ENCODE results near the gene MUSTN1. TPM values are rescaled to one million over a fixed set of nuclear protein-coding genes. Genes with fewer than 3 reads are reported as not detected.

Gene MUSTN1
- total RNA-seq, 1 donor from 2014 or later: 4.1 TPM

DNA sequence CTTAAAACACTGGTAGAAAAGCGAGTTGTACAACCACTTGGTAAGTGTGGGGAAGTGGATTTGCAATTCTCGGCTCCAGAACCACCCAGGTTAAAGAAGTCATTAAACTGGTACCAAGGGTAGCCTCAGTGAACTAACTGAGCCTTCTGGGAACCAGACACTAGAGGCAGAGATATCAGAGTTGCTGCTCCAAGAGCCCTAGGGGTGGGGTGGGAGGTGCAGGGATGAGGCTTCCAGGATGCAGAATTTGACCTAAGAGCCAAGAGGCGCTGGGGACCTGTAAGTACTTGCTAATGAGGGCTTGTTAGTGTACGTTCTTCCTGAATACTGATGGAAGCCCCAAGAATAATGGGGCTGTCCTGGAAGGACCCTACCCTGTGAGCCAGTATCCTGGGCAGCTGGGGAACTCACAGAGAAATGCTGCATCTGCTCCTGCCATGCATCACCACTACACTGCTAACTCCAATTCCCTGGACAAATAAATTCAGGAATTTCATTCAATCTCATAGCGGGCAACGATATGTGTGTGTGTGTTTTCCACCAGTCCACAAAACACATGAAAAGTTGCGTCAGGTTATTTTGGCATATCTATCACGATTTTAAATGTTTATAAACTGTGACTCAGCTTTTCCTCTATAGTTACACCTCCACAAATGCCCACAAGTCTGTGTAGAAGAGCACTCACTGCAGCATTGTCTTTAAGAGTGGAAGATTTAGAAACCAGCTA is 38.8 kb upstream of the MUSTN1 start:
- H3K4me1 Mint-ChIP-seq: no peaks in the 10 kb centered on the region
- peaks cover 3% of the 10 kb centered on the region for H3K36me3 Mint-ChIP-seq (ENCODE audit: low read depth)
- no peaks in the 10 kb centered on the region for H3K27me3 Mint-ChIP-seq (ENCODE audit: low read depth)
- H3K9me3 Mint-ChIP-seq: no peaks in the 10 kb centered on the region
- H3K27ac Mint-ChIP-seq (ENCODE audit: unreplicated experiment): no peak overlapping the region
- no peak overlapping the region for H3K4me3 Mint-ChIP-seq
- TF ChIP-seq, protein P1, sequence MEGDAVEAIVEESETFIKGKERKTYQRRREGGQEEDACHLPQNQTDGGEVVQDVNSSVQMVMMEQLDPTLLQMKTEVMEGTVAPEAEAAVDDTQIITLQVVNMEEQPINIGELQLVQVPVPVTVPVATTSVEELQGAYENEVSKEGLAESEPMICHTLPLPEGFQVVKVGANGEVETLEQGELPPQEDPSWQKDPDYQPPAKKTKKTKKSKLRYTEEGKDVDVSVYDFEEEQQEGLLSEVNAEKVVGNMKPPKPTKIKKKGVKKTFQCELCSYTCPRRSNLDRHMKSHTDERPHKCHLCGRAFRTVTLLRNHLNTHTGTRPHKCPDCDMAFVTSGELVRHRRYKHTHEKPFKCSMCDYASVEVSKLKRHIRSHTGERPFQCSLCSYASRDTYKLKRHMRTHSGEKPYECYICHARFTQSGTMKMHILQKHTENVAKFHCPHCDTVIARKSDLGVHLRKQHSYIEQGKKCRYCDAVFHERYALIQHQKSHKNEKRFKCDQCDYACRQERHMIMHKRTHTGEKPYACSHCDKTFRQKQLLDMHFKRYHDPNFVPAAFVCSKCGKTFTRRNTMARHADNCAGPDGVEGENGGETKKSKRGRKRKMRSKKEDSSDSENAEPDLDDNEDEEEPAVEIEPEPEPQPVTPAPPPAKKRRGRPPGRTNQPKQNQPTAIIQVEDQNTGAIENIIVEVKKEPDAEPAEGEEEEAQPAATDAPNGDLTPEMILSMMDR (conservative IDR thresholded peaks at IDR 0.05): no peak
- DNase-seq (ENCODE audit: low read depth, low spot score): no peak

DNA sequence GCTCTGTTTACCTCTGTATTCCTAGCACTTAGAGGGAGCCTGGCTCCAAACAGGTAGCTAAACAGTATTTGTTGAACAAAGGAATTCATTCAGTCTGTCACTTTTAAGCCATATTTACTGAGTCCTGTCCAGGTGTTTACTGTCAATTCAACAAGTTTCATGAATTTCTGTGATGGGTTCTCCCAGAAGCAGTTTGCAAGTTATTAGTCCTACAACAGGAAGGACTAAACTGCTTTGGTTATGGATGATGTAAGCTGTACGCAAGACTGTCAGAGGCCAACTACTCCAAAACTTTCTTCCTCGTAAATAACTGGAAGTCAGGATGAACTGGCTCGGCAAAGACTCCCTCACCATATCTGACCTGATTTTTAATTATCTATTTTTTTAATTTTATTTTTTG is 37.4 kb upstream of the MUSTN1 start:
- Mint-ChIP-seq H3K27me3 (ENCODE audit: low read depth) (no peaks in the 10 kb centered on the region), H3K4me3 (no peak overlapping the region), H3K36me3 (ENCODE audit: low read depth) (no peaks in the 10 kb centered on the region), H3K9me3 (no peaks in the 10 kb centered on the region), H3K27ac (ENCODE audit: unreplicated experiment) (no peak overlapping the region), H3K4me1 (no peaks in the 10 kb centered on the region)
- TF ChIP-seq, protein P1 (conservative IDR thresholded peaks at IDR 0.05): no peak
- DNase-seq (ENCODE audit: low read depth, low spot score): no peak

DNA sequence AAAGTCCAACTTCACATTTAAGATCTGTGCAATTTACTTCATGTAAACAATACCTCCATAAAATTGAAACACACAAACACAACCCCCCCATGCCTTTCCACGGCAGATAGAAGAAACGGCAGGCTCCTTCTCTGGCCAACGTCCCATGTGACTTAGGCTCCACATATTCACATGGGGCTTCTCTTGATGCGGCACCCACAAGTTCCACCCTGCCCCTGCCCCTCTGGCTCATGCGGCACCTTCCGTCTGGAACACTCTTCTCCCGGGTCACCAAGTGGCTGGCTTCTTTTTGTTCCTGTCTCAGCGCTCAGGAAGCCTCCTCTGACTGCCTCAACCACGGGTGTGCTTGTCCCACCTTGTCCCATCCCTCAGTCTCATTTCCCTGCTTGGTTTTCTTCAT is 36.9 kb upstream of the MUSTN1 start:
- no peak overlapping the region for H3K4me3 Mint-ChIP-seq
- H3K27ac Mint-ChIP-seq (ENCODE audit: unreplicated experiment): no peak overlapping the region
- no peaks in the 10 kb centered on the region for H3K27me3 Mint-ChIP-seq (ENCODE audit: low read depth)
- H3K9me3 Mint-ChIP-seq: no peaks in the 10 kb centered on the region
- TF ChIP-seq, protein P1 (conservative IDR thresholded peaks at IDR 0.05): no peak
- H3K36me3 Mint-ChIP-seq (ENCODE audit: low read depth): no peaks in the 10 kb centered on the region
- H3K4me1 Mint-ChIP-seq: no peaks in the 10 kb centered on the region
- DNase-seq (ENCODE audit: low read depth, low spot score): no peak

DNA sequence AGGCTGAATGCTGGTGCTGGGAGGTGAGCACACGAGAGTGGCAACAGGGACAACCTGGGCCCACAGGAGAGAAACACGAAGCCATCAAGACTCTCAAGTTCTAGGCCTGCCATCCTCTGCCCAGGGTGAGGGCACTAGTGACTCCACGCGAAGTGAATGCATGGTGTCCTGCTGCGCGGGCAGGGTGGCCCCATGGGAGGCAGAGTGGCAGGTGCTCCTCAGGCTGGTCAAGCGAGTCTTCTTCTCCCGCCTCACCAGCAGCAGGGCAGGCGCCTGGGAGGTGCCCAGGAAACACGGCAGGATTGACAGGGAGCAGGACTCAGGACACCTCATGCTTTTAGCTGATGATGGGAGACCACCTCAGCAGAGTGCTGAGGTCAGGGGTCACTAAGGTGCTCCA is 35.7 kb upstream of the MUSTN1 start:
- H3K9me3 Mint-ChIP-seq: no peaks in the 10 kb centered on the region
- H3K4me3 Mint-ChIP-seq: no peak overlapping the region
- no peak for DNase-seq (ENCODE audit: low read depth, low spot score)
- H3K27me3 Mint-ChIP-seq (ENCODE audit: low read depth): no peaks in the 10 kb centered on the region
- no peaks in the 10 kb centered on the region for H3K4me1 Mint-ChIP-seq
- H3K36me3 Mint-ChIP-seq (ENCODE audit: low read depth): peaks cover 9% of the 10 kb centered on the region
- peak overlapping the region; percentile 53 for H3K27ac Mint-ChIP-seq (ENCODE audit: unreplicated experiment)
- TF ChIP-seq, protein P1 (conservative IDR thresholded peaks at IDR 0.05): no peak

DNA sequence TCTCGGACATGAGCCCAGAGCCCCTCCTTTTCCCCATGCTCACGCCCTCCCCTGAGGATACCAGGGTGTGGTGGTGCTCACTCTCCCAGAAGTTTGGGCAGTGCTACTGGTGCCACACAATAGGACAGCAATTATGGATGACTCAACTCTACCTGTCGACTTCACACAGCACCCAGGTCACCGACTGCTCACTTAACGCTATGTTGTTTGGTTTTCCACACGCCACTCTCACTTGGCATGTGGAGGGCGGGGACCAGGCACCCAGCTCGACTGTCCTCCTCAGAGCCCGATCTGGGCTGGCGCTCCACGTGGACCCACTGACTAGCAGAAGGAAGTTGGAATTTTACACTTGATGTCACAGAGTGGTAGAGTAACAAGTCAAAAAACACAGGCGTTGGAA is 31.6 kb upstream of the MUSTN1 start:
- H3K27ac Mint-ChIP-seq (ENCODE audit: unreplicated experiment): no peak overlapping the region
- no peak overlapping the region for H3K4me3 Mint-ChIP-seq
- peaks cover 25% of the 10 kb centered on the region for H3K36me3 Mint-ChIP-seq (ENCODE audit: low read depth)
- TF ChIP-seq, protein P1 (conservative IDR thresholded peaks at IDR 0.05): no peak
- H3K27me3 Mint-ChIP-seq (ENCODE audit: low read depth): no peaks in the 10 kb centered on the region
- peaks cover 14% of the 10 kb centered on the region for H3K9me3 Mint-ChIP-seq
- no peaks in the 10 kb centered on the region for H3K4me1 Mint-ChIP-seq
- no peak for DNase-seq (ENCODE audit: low read depth, low spot score)
